ENCODE data around the gene SLC2A5.

The SLC2A5 gene

DNA sequence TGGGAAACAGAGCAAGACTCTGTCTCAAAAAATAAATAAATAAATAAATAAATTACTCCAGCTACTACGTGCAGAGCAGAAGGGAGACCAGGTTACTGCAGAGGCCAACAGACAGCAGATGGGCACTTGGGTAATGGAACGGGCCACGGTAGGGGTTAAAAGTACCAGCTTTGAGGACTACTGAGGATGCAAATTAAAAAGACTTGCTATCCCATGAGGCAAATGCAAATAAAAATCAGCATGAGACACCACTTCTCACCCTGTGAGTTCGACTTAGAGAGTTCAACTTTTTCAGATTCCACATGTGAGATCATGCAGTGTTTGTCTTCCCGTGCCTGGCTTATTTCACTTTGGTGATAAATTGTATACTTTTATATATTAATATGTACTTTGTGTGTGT, 6.6 kb downstream of the SLC2A5 start:
- no peak for DNase-seq (ENCODE audit: extremely low read depth in 1 of 2, low read depth in 1 of 2)

DNA sequence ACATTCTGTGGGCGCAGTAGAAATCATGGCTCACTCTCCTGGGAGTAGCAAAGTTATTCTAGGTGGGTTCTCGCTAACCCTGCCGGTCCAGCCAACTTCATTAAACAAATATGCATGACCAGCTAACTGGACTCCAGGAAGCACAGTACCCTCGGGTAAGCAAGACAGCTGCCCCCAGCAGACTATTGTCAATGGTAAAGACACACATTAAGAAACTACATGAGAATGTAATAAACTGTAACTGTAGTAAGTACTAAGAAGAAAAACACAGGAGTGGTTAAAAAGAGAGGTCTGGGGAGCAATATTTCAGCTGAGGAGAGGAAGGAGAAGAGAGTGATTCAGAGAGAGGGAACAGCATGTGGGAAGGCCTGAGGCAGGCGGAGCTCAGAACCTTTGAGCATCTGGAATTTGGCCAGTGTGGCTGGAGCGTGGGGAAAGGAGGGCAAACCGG, 7.4 kb downstream of the SLC2A5 start:
- DNase-seq (ENCODE audit: extremely low read depth in 1 of 2, low read depth in 1 of 2), result no peak

DNA sequence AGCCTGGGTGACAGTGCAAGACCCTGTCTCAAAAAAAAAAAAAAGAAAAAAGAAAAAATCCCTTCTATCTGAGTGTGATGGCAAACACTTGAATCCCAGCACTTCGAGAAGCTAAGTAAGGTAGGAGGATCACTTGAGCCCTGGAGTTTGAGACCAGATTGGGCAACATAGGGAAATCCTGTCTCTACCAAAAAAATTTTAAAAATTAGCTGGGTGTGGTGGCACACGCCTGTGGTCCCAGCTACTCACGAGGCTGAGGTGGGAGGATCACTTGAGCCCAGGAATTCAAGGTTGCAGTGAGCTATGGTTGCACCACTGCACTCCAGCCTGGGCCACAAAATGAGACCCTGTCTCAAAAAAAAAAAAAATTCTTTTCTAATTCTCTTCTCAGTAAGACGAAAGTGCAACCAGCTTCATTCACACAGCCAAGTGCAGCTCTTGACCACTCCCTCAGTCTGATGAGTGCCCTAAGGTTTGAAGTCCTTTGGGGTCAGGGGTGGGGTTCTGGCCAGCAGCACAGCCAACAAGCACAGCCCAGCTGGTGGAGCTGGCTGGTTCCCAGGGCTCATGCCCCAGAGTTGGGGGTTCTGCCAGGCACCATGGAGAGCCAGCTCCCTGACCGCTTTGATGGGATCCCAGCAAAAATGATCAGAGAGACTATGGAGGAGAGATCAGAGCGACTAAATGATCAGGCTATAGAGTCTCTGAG, 8.0 kb downstream of the SLC2A5 start:
- DNase-seq (ENCODE audit: extremely low read depth in 1 of 2, low read depth in 1 of 2), result no peak

DNA sequence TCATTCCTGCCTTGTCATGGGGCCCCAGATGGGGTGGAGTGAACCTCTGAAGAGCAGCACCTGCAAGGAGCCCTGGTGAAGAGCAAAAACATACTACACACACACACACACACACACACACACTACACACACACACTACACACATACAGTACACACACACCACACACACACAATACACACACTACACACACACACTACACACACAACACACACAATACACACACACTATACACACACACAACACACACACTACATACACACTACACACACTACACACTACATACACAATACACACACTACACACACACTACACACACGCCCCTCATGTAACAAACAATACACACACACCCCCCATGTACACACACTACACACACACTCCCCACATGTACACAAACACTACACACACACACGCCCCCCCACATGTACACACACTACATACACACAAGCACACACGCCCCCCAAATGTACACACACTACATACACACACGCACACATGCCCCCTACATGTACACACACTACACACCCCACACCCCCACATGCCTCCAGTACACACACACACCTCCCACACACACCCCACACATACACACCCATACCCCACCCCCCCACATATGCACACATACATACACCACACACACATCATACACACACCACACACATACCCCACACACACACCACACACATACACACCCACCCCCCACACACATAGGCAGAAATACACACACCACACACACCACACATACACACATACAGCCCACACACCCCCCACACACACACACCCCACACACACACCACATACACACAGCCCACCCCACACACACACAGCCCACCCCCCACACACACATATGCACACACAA, 9.3 kb downstream of the SLC2A5 start:
- no peak for DNase-seq (ENCODE audit: extremely low read depth in 1 of 2, low read depth in 1 of 2)

DNA sequence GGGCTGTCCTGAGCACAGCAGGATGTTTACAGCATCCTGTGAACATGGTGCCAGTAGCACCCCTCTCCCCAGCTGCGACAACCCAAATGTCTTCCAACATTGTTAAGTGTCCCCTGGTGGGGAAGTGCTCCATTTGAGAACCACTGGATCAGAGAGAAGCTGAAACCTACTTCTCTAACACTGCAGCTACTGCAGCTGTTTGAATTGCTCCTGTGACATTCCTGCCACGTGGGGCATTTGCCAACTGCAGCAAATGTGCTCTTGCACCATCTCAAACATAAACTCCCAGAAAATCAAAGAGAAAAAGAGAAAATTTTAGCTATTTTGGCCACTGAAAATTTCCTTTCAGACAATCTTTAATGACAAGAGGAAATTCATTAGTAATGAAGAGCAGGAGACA, 11.0 kb downstream of the SLC2A5 start:
- no peak for DNase-seq (ENCODE audit: extremely low read depth in 1 of 2, low read depth in 1 of 2)

DNA sequence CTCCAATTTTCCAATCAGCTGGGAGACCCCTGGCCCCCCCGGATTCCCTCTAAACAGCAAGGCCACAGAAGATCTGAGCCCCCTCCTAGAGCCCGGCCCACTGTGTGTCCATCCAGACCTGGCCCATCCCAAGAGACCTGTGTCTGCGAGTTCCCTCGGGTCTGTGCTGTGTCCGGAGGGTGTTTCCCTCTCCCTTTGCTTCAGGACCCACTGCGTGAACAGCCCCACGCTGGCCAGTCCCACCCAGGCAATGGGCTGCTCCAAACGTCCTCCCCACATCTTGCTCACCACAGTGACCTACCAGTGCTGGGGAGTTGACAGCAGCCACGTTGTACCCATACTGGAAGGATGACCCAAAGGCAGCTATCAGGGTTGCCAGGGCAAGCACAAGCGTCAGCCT, 11.6 kb downstream of the SLC2A5 start:
- no peak for DNase-seq (ENCODE audit: extremely low read depth in 1 of 2, low read depth in 1 of 2)

DNA sequence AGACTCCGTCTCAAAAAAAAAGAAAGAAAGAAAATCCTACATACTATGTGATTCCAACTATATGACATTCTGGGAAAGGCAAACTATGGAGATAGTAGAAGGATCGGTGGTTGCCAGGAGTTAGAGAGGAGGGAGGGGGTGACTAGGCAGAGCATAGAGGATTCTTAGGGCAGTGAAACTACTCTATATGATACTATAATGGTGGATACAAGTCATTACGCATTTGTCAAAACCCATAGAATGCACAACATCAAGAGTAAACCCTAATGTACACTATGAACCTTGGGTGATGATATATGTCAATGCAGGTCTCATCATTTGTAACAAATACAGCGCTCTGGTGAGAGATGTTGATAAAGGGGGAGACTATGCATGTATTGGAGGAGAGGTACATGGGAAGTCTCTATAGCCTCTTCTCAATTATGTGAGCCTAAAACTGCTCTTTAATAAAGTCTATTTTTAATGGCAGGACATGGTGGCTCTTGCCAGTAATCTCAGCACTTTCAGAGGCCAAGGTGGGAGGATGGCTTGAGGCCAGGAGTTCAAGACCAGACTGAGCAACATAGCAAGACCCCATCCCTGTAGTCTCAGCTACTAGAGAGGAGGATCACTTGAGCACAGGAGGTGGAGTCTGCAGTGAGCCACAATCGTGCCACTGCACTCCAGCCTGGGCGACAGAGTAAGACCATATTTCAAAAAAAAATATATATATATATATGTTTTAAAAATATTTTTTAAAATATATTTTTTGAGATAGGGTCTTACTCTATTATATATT, 17.0 kb downstream of the SLC2A5 start:
- no peak for DNase-seq (ENCODE audit: extremely low read depth in 1 of 2, low read depth in 1 of 2)

DNA sequence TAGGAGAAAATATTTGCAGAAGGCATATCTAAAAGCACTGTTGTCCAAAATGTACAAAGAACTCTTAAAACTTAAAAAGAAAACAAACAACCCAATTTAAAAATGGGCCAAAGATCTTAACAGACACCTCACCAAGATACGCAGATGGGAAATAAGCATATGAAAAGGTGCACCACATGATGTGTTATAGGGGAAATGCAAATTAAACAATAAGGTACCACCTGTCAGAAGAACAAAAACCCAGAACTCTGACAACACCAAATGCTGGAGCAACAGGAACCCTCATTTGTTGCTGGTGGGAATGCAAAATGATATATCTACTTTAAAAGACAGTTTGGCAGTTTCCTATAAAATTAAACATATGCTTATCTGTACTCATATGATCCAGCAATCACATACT, 18.1 kb downstream of the SLC2A5 start:
- no peak for DNase-seq (ENCODE audit: extremely low read depth in 1 of 2, low read depth in 1 of 2)

DNA sequence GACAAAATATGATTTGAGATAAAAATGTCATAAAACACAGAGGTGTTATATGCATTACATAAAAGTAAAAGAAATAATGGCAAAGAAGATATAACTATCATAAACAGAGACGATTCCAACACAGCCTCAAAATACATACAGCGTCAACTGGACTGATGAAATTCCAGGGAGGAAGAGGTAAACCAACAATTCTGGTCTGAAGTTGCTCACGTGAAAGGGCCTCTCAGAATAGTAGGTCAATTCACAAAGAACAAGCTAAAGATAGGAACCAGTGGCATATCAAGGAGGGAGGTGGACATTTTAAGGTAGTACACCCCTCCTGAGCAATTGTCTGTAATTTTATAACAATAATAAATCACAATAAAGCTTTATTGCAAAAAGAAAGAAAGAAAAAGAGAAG, 18.6 kb downstream of the SLC2A5 start:
- no peak for DNase-seq (ENCODE audit: extremely low read depth in 1 of 2, low read depth in 1 of 2)

DNA sequence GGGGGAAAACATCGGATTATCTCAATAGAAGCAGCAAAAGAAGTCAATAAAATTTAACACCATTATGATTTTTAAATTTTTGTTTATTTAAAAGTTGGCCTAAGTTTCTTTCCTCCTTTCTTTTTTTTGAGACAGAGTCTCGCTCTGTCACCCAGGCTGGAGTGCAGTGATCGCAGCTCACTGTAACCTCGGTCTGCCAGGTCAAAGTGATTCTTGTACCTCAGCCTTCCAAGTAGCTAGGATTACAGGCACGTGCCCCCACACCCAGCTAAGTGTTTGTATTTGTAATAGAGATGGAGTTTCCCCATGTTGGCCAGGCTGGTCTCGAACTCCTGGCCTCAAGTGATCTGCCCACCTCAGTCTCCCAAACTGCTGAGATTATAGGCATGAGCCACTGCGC, 20.9 kb downstream of the SLC2A5 start:
- no peak for DNase-seq (ENCODE audit: extremely low read depth in 1 of 2, low read depth in 1 of 2)

DNA sequence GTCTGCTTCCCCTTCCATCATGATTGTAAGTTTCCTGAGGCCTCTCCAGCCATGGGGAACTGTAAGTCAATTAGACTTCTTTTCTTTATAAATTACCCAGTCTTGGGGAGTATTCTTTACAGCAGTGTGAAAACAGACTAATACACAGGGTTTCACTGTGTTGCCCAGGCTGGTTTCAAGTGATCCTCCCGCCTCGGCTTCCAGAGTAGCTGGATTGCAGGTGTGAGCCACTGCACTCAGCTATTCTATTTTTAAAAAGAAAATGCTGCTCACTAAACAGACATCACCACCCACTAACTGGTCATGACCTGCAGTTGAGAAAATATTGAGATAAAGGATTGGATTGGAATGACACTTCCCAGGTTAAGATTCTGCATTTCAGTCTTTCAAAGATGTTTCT, 22.4 kb downstream of the SLC2A5 start:
- no peak for DNase-seq (ENCODE audit: extremely low read depth in 1 of 2, low read depth in 1 of 2)

DNA sequence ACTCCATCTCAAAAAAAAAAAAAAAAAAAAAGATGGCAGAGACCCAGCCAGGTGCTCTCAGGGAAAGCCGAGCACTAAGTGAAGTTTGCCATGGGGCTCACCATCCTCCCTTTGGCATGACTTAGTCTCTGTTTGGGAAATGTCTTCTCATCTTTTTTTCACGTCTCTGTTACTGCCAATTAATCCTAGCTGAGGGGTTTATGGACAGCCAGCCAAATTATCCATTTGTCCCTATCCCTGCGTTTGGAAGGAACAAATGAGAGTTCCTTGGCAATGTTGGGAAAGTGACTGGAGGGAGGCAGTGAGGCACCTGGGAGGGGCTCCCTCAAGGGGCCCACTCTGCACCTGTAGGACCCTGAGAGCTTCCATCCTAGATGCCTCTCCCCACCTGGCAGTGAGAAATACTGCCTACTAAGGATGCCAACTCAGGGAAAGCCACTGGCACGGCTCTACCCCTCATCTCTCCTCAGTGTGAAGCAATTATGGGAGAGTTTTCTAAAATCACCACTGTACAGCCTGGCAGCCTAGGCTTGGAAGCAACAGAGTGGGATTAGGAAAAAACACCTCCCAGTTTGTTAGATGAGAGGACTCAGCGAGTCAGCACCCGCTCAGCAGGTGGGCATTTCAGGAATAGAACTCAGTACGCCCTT, 23.4 kb downstream of the SLC2A5 start:
- no peak for DNase-seq (ENCODE audit: extremely low read depth in 1 of 2, low read depth in 1 of 2)

DNA sequence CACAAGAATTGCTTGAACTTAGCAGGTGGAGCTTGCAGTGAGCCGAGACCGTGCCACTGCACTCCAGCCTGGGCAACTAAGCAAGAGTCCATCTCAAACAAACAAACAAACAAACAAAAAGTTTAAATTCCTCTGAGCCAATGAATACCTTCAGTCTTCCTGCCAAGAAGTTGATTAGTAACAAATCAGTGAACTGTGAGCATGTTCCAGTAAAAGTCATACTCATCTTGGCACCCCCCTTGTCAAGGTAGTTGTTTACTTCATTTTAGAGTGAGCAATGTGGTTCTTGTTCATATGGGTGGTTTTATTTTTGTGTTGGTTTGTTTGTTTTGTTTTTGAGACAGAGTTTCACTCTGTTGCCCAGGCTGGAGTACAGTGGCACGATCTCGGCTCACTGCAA, 25.2 kb downstream of the SLC2A5 start:
- DNase-seq (ENCODE audit: extremely low read depth in 1 of 2, low read depth in 1 of 2), result no peak

DNA sequence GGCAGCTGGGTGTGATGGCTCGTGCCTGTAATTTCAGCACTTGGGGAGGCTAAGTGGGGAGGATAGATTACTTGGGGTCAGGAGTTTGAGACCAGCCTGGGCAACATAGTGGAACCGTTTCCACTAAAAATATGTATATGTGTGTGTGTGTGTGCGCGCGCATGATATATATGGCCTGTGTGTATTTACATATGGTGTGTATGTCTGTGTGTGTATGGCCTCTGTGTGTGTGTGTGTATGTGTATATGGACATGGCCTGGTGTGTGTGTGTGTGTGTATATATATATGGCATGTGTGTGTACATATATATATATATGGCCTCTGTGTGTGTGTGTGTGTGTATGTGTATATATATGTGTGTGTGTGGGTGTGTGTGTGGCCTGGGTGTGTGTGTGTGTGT, 27.2 kb downstream of the SLC2A5 start:
- DNase-seq (ENCODE audit: extremely low read depth in 1 of 2, low read depth in 1 of 2), result no peak

DNA sequence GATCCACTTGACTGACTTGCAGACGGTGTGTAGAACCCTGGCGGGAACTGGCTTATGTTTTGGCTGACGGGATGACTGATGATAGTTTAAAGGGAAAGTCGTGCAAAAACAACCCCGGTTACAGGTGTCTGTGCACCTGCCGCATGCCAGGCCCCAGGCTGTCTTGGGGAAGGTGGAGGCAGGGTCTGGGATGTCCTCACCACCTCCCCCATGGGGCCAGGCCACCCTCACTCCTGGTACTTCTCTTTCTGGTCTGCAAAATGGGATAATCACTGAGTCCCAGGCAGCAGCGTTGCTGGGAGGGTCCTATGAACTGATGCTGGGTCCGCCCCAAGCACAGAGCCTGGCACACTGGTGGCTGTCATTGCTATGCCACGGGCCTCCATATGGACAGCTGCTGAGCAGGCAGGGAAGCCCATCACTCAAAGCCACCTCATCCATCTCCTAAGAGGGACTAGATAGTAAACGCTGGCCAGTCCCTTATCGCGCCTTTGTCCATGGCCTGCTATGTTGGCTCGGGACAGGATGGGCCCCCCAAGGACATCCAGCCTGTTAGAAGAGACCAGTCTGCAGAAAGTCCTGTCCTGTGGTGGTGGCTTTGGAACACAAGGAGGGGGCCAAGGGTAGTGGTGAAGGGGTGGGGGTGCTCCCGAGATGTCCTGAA, 28.2 kb downstream of the SLC2A5 start:
- no peak for DNase-seq (ENCODE audit: extremely low read depth in 1 of 2, low read depth in 1 of 2)

DNA sequence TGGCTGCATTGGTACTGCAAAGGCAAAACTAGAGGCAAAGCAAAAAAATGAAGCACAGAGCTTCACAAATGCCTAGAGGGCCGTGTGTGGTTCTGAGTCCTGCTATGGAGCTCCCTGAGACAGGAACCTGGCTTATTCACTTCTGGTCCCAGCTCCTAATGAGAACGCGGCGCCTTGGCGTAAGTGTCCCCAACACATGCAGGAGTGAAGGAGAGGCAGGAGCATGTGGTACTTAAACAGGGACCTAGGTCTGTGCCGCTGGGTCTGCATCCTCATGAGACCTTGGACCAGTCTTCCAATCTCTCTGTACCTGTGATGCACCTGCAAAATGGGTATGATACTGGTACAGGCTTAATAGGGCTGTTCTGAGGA, 28.8 kb downstream of the SLC2A5 start:
- no peak for DNase-seq (ENCODE audit: extremely low read depth in 1 of 2, low read depth in 1 of 2)

DNA sequence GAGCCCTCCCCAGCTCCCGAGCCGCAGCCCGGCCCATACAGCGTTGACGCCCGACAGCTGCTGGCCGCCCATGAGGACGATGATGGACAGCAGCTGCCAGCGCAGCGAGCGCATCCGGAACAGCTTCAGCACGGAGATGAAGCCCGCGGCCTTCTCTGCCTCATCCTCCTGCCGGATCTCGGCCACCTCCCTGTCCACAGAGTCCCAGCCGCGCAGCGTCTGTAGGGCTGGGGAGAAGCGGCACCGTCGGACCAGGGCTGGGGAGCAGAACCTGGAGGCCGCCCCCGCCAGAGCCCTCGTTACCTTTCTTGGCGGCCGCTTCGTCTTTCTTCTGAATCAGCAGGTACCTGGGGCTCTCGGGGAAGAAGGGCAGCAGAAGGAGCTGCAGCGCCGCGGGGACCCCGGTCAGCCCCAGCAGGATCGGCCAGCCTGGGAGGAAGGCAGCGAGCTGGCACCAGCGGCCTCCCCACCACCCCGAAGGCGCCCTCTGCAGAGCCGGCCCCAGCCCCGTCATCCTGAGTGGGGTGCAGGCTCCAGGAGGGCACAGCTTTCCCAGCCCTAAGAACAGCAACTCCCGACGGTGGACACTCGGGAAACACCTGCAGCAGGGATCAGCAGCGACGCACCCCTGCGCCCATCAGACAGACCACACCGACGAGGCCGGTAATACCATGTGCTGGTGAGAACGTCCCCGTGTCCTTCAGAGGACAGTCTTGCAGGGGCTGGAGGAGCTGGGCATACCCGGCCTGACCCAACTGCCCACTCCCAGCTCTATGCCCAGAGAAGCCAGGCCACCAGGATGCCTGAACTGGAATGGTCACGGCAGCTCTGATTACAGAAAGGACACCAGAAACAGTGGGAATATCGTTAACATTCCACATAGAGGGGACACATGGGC, 29.4 kb downstream of the SLC2A5 start:
- DNase-seq (ENCODE audit: extremely low read depth in 1 of 2, low read depth in 1 of 2), result no peak

DNA sequence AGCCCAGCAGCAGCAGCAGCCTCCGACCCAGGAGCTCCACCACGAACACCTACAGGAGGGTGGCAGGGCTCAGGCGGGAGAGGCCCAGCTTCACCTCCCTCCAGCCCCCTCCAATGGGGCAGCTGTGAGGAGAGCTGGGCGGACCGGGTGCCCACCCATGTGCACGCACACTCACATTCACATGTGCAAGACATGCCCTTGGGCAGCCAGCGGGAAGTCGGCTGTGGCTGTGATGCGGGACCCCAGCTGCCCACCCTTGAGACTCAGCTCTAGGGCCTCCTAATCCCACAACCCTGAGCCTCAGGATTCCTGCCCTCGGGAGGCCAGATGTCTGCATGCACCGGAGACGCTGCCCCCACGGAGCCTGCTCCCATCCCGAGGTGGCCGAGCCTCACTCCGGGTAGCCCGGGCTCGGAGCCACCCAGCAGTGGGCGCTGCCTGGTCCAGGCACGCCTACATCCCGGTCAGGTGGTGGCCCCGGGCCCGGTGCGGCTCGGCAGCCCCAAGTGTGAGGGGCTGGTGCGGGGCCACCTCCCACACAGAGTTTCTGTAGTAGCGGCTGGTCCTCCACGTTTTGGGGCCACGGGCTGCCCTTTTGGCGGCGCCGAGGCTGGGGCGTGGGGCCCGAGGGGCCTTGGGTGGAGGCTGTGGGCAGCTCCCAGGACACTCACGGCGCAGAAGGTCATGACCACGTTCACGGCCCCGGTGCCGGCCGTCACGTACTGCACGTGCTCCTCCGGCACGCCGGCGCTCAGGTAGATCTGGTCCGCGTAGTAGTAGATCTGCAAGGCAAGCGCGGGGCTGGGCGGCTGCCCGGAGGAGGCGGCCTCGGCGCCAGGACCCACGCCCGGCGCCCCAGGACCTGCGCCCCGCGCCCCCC, 30.3 kb downstream of the SLC2A5 start:
- DNase-seq (ENCODE audit: extremely low read depth in 1 of 2, low read depth in 1 of 2), result no peak

DNA sequence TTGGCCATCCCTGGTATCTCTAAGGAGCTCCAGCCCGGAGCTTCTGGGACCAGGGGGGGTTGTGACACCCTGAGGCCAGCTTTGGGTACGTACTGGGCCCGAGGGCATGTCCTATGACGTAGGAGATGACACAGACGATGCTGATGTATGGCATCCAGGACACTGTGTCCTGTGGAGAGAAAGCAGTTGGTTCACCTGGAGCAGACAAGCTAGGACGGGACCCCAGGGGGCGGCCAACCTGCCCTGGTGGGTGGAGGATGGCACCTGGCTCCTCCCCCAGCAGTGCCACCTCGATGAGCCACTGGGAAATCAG, 31.1 kb downstream of the SLC2A5 start:
- no peak for DNase-seq (ENCODE audit: extremely low read depth in 1 of 2, low read depth in 1 of 2)
